SK-N-SH (cell line): Measurements from ENCODE around the gene TFF3. TPM values are rescaled to one million over a fixed set of nuclear protein-coding genes. Genes with fewer than 3 reads are reported as not detected.

Experiments used
- CTCF ChIA-PET: fragments of 300-600, 350-600 bp; formaldehyde crosslinking; extraction: SDS; loops from one replicate; lab custom pipeline; 2021; lab: Yijun Ruan, JAX
- POLR2A ChIA-PET: fragments of 350-600 bp; sonication (Branson Sonifier 250); formaldehyde crosslinking; extraction: SDS; loops from one replicate; lab custom pipeline; 2020; ENCODE audit warnings: antibody characterized with exemption, inconsistent platforms; lab: Yijun Ruan, JAX
- DNase-seq: peaks from one replicate; pipeline ENCODE4 v3.0.0; 2012
- H2AFZ ChIP-seq: fragments of 200-600 bp; sonication (generic); 2 replicates; pipeline ENCODE4 v1.8.1; 2016; ENCODE audit warnings: antibody characterized with exemption, mild to moderate bottlenecking, low read depth
- H3F3A ChIP-seq: fragments of 200-600 bp; sonication (generic); replicated peaks from 2 replicates; pipeline ENCODE3; 2016; ENCODE audit warnings: antibody characterized with exemption, mild to moderate bottlenecking; ENCODE audit not compliant: insufficient read depth
- H3K27ac ChIP-seq, 2 experiments: fragments of 200-500 bp in 1 of 2; fragments of 200-600 bp in 1 of 2; sonication (Bioruptor generic) in 1 of 2; sonication (generic), shearing (Covaris generic) in 1 of 2; 2 replicates each; pipeline versions ENCODE4 v1.5.1 to v1.6.1; 2014 to 2016; ENCODE audit warnings: low read depth in 2 of 2, inconsistent platforms in 1 of 2, low read length in 1 of 2, mild to moderate bottlenecking in 1 of 2, mixed read lengths in 1 of 2
- H3K27me3 ChIP-seq: fragments of 200-600 bp; sonication (generic), shearing (Covaris generic); 2 replicates; pipeline ENCODE4 v1.6.1; 2016; ENCODE audit warnings: mixed run types; ENCODE audit not compliant: insufficient read depth
- H3K36me3 ChIP-seq, 2 experiments: fragments of 200-500 bp in 1 of 2; fragments of 200-600 bp in 1 of 2; sonication (Bioruptor generic) in 1 of 2; sonication (generic) in 1 of 2; replicated peaks in 1 of 2; 2 replicates each; pipeline versions ENCODE3 to v1.5.1; 2014 to 2016; ENCODE audit warnings: low read length in 1 of 2, mild to moderate bottlenecking in 1 of 2; ENCODE audit not compliant: insufficient read depth in 2 of 2, control insufficient read depth in 1 of 2
- H3K4me1 ChIP-seq, 2 experiments: fragments of 200-500 bp in 1 of 2; fragments of 200-600 bp in 1 of 2; sonication (Bioruptor generic) in 1 of 2; sonication (generic), shearing (Covaris generic) in 1 of 2; 2 replicates each; pipeline versions ENCODE4 v1.5.1 to v1.6.1; 2014 to 2016; ENCODE audit warnings: low read depth in 1 of 2, low read length in 1 of 2, mixed run types in 1 of 2; ENCODE audit not compliant: insufficient read depth in 2 of 2, control insufficient read depth in 1 of 2
- H3K4me2 ChIP-seq: fragments of 200-600 bp; sonication (generic), shearing (Covaris generic); 2 replicates; pipeline ENCODE4 v1.6.1; 2017; ENCODE audit warnings: mixed run types
- H3K4me3 ChIP-seq, 2 experiments: fragments of 200-500 bp in 1 of 2; fragments of 200-600 bp in 1 of 2; sonication (Bioruptor generic) in 1 of 2; sonication (generic), shearing (Covaris generic) in 1 of 2; 2 replicates each; pipeline versions ENCODE4 v1.5.1 to v1.8.1; 2014 to 2016; ENCODE audit warnings: low read depth in 2 of 2, inconsistent platforms in 1 of 2, low read length in 1 of 2, mild to moderate bottlenecking in 1 of 2, mixed read lengths in 1 of 2, moderate library complexity in 1 of 2
- H3K79me2 ChIP-seq: fragments of 200-600 bp; sonication (generic); 2 replicates; pipeline ENCODE4 v1.8.1; 2017; ENCODE audit warnings: mild to moderate bottlenecking; ENCODE audit not compliant: insufficient read depth
- H3K9ac ChIP-seq: fragments of 200-600 bp; sonication (generic); 2 replicates; pipeline ENCODE4 v1.6.1; 2017; ENCODE audit warnings: mixed run types
- H3K9me2 ChIP-seq: fragments of 200-600 bp; sonication (generic); 2 replicates; pipeline ENCODE4 v1.6.1; 2017; ENCODE audit warnings: mixed run types
- H3K9me3 ChIP-seq: fragments of 200-600 bp; sonication (generic); 2 replicates; pipeline ENCODE4 v1.6.1; 2017; ENCODE audit warnings: mixed run types, mild to moderate bottlenecking, moderate library complexity
- H4K20me1 ChIP-seq: fragments of 200-600 bp; sonication (generic); 2 replicates; pipeline ENCODE4 v1.6.1; 2017; ENCODE audit warnings: mild to moderate bottlenecking, mixed run types; ENCODE audit not compliant: insufficient read depth
- EP300 ChIP-seq, 2 experiments: IDR thresholded peaks; 2 replicates each; pipeline versions ENCODE4 v1.4.0 to v1.6.1; 2012; ENCODE audit warnings: borderline replicate concordance in 1 of 2, low read depth in 1 of 2, low read length in 1 of 2
- EZH2phosphoT487 ChIP-seq: fragments of 200-600 bp; sonication (generic); IDR thresholded peaks from 2 replicates; pipeline ENCODE4 v1.6.1; 2017; ENCODE audit warnings: low read depth, mixed run types, mild to moderate bottlenecking, antibody characterized with exemption, moderate library complexity, borderline replicate concordance
- FOXJ3 ChIP-seq: sonication (generic); formaldehyde crosslinking; IDR thresholded peaks from 2 replicates; pipeline ENCODE4 v1.5.1; 2020; ENCODE audit warnings: mild to moderate bottlenecking, missing genetic modification reagents
- FOXM1 ChIP-seq: IDR thresholded peaks from 2 replicates; pipeline ENCODE4 v1.4.0; 2012; ENCODE audit warnings: low read depth, mild to moderate bottlenecking
- GATA2 ChIP-seq: sonication (generic); formaldehyde crosslinking; IDR thresholded peaks from 2 replicates; pipeline ENCODE4 v1.5.0; 2020; ENCODE audit warnings: mild to moderate bottlenecking, missing genetic modification reagents
- JUND ChIP-seq: IDR thresholded peaks from 2 replicates; pipeline ENCODE4 v1.4.0; 2012
- NRF1 ChIP-seq: IDR thresholded peaks from 2 replicates; pipeline ENCODE4 v1.6.1; 2012; ENCODE audit warnings: low read depth, mild to moderate bottlenecking, low read length
- POLR2AphosphoS5 ChIP-seq: IDR thresholded peaks from 2 replicates; pipeline ENCODE4 v1.6.1; 2012; ENCODE audit warnings: low read depth, low read length
- RAD21 ChIP-seq: IDR thresholded peaks from 2 replicates; pipeline ENCODE4 v1.6.1; 2012; ENCODE audit warnings: mild to moderate bottlenecking, low read length
- RCOR1 ChIP-seq: fragments of 150-350 bp; IDR thresholded peaks from 2 replicates; pipeline ENCODE4 v1.6.1; 2017; ENCODE audit warnings: antibody characterized with exemption, low read length
- SIN3A ChIP-seq: IDR thresholded peaks from 2 replicates; pipeline ENCODE4 v1.6.1; 2012; ENCODE audit warnings: low read depth, mild to moderate bottlenecking, low read length, moderate library complexity, borderline replicate concordance
- SMC3 ChIP-seq: IDR thresholded peaks from 2 replicates; pipeline ENCODE4 v1.6.1; 2012; ENCODE audit warnings: low read depth, low read length, improper control_type of control experiment
- TCF12 ChIP-seq: IDR thresholded peaks from 2 replicates; pipeline ENCODE4 v1.4.0; 2012
- YY1 ChIP-seq: IDR thresholded peaks from 2 replicates; pipeline ENCODE4 v1.4.0; 2012; ENCODE audit warnings: low read depth, mild to moderate bottlenecking
- WGBS: methylation state at CpG from one replicate; pipeline ENCODE4 v1.1.6; 2017; ENCODE audit warnings: low lambda C conversion rate; 5-methylcytosine and 5-hydroxymethylcytosine counted together
- polyA plus RNA-seq, 3 experiments: library from polyadenylated mRNA; depleted of rRNA; stranded (reverse); fragments of >200 nt; gene quantifications; 2 replicates each; pipeline ENCODE4 v1.2.3, GENCODE V29; 2012
- TF ChIP-seq, protein P1 (sequence below): IDR thresholded peaks from 2 replicates; pipeline ENCODE4; 2012
- TF ChIP-seq, protein P2 (sequence below): fragments of 200-600 bp; sonication (generic); IDR thresholded peaks from 2 replicates; pipeline ENCODE4 v1.6.1; 2017; ENCODE audit warnings: antibody characterized with exemption, mild to moderate bottlenecking, moderate library complexity
- TF ChIP-seq, protein P3 (sequence below): IDR thresholded peaks from 2 replicates; pipeline ENCODE4 v1.4.0; 2012; ENCODE audit warnings: low read depth, borderline replicate concordance
- TF ChIP-seq, protein P4 (sequence below): IDR thresholded peaks from 2 replicates; pipeline ENCODE4 v1.4.0; 2012; ENCODE audit warnings: low read depth
- TF ChIP-seq, protein P5 (sequence below): fragments of 150-350 bp; IDR thresholded peaks from 2 replicates; pipeline ENCODE4 v1.6.1; 2016; ENCODE audit warnings: mild to moderate bottlenecking, low read depth, low read length

Gene TFF3
- polyA plus RNA-seq, 1 of the 3 experiments (the other 2 are of a cell fraction): not detected

DNA sequence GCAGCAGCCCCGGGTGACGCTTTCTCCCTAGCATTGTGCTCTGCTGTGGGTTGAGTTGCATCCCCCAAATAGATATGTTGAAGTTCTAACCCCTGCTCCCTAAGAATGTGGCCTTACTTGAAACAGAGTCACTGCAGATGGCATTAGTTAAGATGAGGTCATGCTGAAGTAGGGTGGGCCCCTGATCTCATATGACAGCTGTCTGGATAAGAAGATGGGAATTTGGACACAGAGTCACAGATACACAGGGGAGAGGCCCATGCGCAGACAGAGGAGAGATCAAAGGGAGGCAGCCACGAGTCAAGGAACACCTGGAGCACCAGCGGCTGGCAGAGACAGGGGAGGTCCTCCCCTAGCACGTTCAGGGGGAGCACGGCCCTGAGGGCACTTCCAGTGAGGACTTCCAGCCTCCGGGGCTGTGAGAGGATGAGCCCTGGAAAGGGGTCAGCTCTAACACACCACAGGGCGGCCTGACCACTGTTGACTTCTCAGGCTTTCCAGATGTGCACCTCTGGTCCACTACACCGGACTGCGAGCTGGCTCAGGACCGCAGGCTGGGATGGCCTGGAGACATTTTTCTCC lies 49.9 kb downstream of the TFF3 start:
- Histone ChIP-seq H3F3A (no peaks in the 10 kb centered on the region), H2AFZ (no peak overlapping the region), H3K4me1 (peaks cover 0 to 16% of the 10 kb centered on the region in 2 experiments; a peak in 1 of 4 replicates), H3K4me3 (no peak overlapping the region), H3K4me2 (no peak overlapping the region), H3K9me2 (no peaks in the 10 kb centered on the region), H3K79me2 (no peaks in the 10 kb centered on the region), H3K9me3 (no peaks in the 10 kb centered on the region), H4K20me1 (no peaks in the 10 kb centered on the region), H3K27me3 (no peaks in the 10 kb centered on the region), H3K36me3 (no peaks in the 10 kb centered on the region), H3K27ac (no peak overlapping the region), H3K9ac (no peak overlapping the region)
- 51% methylated on average over 6 of the region's 12 CpGs for WGBS
- ChIA-PET POLR2A (no interaction called here), CTCF (interaction anchor here (0.7 to 1.4 kb wide), 3 partner anchors 101 to 120 kb away, joined by 3 read pairs; no protein-coding TSS in a partner anchor)
- DNase-seq: no peak
- TF ChIP-seq YY1 (no peak), GATA2 (CRISPR knock-in tag) (no peak), JUND (no peak), POLR2AphosphoS5 (no peak), EZH2phosphoT487 (no peak), SIN3A (no peak), EP300 (IDR thresholded peaks at IDR 0.05; ENCODE audit: borderline replicate concordance in 1 of 2, low read depth in 1 of 2, low read length in 1 of 2) (no peak), RCOR1 (no peak), SMC3 (no peak), FOXM1 (no peak), FOXJ3 (CRISPR knock-in tag) (no peak), NRF1 (no peak), RAD21 (no peak), TCF12 (no peak)
- TF ChIP-seq, protein P1, sequence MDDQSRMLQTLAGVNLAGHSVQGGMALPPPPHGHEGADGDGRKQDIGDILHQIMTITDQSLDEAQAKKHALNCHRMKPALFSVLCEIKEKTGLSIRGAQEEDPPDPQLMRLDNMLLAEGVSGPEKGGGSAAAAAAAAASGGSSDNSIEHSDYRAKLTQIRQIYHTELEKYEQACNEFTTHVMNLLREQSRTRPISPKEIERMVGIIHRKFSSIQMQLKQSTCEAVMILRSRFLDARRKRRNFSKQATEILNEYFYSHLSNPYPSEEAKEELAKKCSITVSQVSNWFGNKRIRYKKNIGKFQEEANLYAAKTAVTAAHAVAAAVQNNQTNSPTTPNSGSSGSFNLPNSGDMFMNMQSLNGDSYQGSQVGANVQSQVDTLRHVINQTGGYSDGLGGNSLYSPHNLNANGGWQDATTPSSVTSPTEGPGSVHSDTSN: no peak
- TF ChIP-seq, protein P2, sequence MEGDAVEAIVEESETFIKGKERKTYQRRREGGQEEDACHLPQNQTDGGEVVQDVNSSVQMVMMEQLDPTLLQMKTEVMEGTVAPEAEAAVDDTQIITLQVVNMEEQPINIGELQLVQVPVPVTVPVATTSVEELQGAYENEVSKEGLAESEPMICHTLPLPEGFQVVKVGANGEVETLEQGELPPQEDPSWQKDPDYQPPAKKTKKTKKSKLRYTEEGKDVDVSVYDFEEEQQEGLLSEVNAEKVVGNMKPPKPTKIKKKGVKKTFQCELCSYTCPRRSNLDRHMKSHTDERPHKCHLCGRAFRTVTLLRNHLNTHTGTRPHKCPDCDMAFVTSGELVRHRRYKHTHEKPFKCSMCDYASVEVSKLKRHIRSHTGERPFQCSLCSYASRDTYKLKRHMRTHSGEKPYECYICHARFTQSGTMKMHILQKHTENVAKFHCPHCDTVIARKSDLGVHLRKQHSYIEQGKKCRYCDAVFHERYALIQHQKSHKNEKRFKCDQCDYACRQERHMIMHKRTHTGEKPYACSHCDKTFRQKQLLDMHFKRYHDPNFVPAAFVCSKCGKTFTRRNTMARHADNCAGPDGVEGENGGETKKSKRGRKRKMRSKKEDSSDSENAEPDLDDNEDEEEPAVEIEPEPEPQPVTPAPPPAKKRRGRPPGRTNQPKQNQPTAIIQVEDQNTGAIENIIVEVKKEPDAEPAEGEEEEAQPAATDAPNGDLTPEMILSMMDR: no peak
- TF ChIP-seq, protein P3, sequence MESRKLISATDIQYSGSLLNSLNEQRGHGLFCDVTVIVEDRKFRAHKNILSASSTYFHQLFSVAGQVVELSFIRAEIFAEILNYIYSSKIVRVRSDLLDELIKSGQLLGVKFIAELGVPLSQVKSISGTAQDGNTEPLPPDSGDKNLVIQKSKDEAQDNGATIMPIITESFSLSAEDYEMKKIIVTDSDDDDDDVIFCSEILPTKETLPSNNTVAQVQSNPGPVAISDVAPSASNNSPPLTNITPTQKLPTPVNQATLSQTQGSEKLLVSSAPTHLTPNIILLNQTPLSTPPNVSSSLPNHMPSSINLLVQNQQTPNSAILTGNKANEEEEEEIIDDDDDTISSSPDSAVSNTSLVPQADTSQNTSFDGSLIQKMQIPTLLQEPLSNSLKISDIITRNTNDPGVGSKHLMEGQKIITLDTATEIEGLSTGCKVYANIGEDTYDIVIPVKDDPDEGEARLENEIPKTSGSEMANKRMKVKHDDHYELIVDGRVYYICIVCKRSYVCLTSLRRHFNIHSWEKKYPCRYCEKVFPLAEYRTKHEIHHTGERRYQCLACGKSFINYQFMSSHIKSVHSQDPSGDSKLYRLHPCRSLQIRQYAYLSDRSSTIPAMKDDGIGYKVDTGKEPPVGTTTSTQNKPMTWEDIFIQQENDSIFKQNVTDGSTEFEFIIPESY: no peak
- TF ChIP-seq, protein P4, sequence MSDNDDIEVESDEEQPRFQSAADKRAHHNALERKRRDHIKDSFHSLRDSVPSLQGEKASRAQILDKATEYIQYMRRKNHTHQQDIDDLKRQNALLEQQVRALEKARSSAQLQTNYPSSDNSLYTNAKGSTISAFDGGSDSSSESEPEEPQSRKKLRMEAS: no peak
- TF ChIP-seq, protein P5, sequence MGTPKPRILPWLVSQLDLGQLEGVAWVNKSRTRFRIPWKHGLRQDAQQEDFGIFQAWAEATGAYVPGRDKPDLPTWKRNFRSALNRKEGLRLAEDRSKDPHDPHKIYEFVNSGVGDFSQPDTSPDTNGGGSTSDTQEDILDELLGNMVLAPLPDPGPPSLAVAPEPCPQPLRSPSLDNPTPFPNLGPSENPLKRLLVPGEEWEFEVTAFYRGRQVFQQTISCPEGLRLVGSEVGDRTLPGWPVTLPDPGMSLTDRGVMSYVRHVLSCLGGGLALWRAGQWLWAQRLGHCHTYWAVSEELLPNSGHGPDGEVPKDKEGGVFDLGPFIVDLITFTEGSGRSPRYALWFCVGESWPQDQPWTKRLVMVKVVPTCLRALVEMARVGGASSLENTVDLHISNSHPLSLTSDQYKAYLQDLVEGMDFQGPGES: no peak
